Measurements from ENCODE around the gene SDHAF1. TPM values are rescaled to one million over a fixed set of nuclear protein-coding genes. Genes with fewer than 3 reads are reported as not detected.

Gene SDHAF1
- total RNA-seq, 1 donor from 2014 or later: 4.6 TPM

GRCh38 chr19:36001605-36002004 is 6.6 kb downstream of the SDHAF1 start:
- DNase-seq (ENCODE audit: low spot score): no peak
- Histone ChIP-seq H3K9me3 (ENCODE audit: low read depth) (no peaks in the 10 kb centered on the region), H3K27me3 (no peaks in the 10 kb centered on the region), H3K79me2 (ENCODE audit: low read depth) (peaks cover 2% of the 10 kb centered on the region), H4K20me1 (ENCODE audit: low read depth) (peaks cover 3% of the 10 kb centered on the region), H2AFZ (replicated peaks) (no peak overlapping the region), H3K9ac (no peak overlapping the region), H3K4me1 (no peaks in the 10 kb centered on the region), H3F3A (ENCODE audit: low read depth) (no peaks in the 10 kb centered on the region), H3K4me2 (no peak overlapping the region), H3K4me3 (no peak overlapping the region), H3K36me3 (no peaks in the 10 kb centered on the region), H3K27ac (no peak overlapping the region)
- TF ChIP-seq CTCF (IDR thresholded peaks at IDR 0.05) (no peak), EZH2 (IDR thresholded peaks at IDR 0.05) (no peak), EZH2phosphoT487 (IDR thresholded peaks at IDR 0.05) (no peak)
- Mint-ChIP-seq H3K9me3 (no peaks in the 10 kb centered on the region), H3K27me3 (ENCODE audit: insufficient read depth, low read depth) (no peaks in the 10 kb centered on the region), H3K36me3 (peaks cover 5% of the 10 kb centered on the region), H3K4me1 (peaks cover 8% of the 10 kb centered on the region), H3K27ac (no peak overlapping the region), H3K4me3 (no peak overlapping the region)

- Histone ChIP-seq H3K4me3 (no peak overlapping the region), H3F3A (ENCODE audit: low read depth) (no peaks in the 10 kb centered on the region), H3K79me2 (ENCODE audit: low read depth) (no peaks in the 10 kb centered on the region), H3K36me3 (no peaks in the 10 kb centered on the region), H4K20me1 (ENCODE audit: low read depth) (no peaks in the 10 kb centered on the region), H3K4me1 (peaks cover 5% of the 10 kb centered on the region), H3K27ac (no peak overlapping the region), H3K4me2 (no peak overlapping the region), H3K9ac (no peak overlapping the region), H3K27me3 (no peaks in the 10 kb centered on the region), H3K9me3 (ENCODE audit: low read depth) (no peaks in the 10 kb centered on the region), H2AFZ (replicated peaks) (no peak overlapping the region)
- no peaks in the 10 kb centered on the region for H3K4me1 Mint-ChIP-seq
- H3K9me3 Mint-ChIP-seq: no peaks in the 10 kb centered on the region
- no peak overlapping the region for H3K27ac Mint-ChIP-seq
- no peak overlapping the region for H3K4me3 Mint-ChIP-seq
- DNase-seq (ENCODE audit: low spot score): no peak
- H3K27me3 Mint-ChIP-seq (ENCODE audit: insufficient read depth, low read depth): peaks cover 3% of the 10 kb centered on the region
- no peak for TF ChIP-seq CTCF (IDR thresholded peaks at IDR 0.05)
- TF ChIP-seq EZH2 (IDR thresholded peaks at IDR 0.05): no peak
- TF ChIP-seq EZH2phosphoT487 (IDR thresholded peaks at IDR 0.05): no peak
- peaks cover 2% of the 10 kb centered on the region for H3K36me3 Mint-ChIP-seq
Observed at GRCh38 chr19:36003284-36003683, 8.3 kb downstream of the SDHAF1 start.

GRCh38 chr19:36006955-36007354 is 12.0 kb downstream of the SDHAF1 start:
- peaks cover 14% of the 10 kb centered on the region for H3K4me1 Mint-ChIP-seq
- peaks cover 4% of the 10 kb centered on the region for H3K9me3 Mint-ChIP-seq
- H3K27ac Mint-ChIP-seq: no peak overlapping the region
- H3K4me1 ChIP-seq: peaks cover 13% of the 10 kb centered on the region
- no peak overlapping the region for H3K27ac ChIP-seq
- no peak for DNase-seq (ENCODE audit: low spot score)
- H3K4me3 Mint-ChIP-seq: no peak overlapping the region
- peaks cover 8% of the 10 kb centered on the region for H3F3A ChIP-seq (ENCODE audit: low read depth)
- H3K4me2 ChIP-seq: no peak overlapping the region
- H3K9me3 ChIP-seq (ENCODE audit: low read depth): no peaks in the 10 kb centered on the region
- no peak overlapping the region for H3K9ac ChIP-seq
- H3K36me3 ChIP-seq: no peaks in the 10 kb centered on the region
- H4K20me1 ChIP-seq (ENCODE audit: low read depth): no peaks in the 10 kb centered on the region
- H3K27me3 ChIP-seq: no peaks in the 10 kb centered on the region
- H2AFZ ChIP-seq (replicated peaks): no peak overlapping the region
- H3K36me3 Mint-ChIP-seq: no peaks in the 10 kb centered on the region
- peaks cover 12% of the 10 kb centered on the region for H3K27me3 Mint-ChIP-seq (ENCODE audit: insufficient read depth, low read depth)
- TF ChIP-seq CTCF (IDR thresholded peaks at IDR 0.05) (no peak), EZH2phosphoT487 (IDR thresholded peaks at IDR 0.05) (no peak), EZH2 (IDR thresholded peaks at IDR 0.05) (no peak)
- no peaks in the 10 kb centered on the region for H3K79me2 ChIP-seq (ENCODE audit: low read depth)
- H3K4me3 ChIP-seq: no peak overlapping the region

All from neural progenitor cell (in vitro differentiated cells).